GM18505 (cell line): ENCODE results near the gene TCEA2.

Source experiments
- ATAC-seq: cut with Tn5 transposase; IDR thresholded peaks from one replicate; pipeline ENCODE4 v1.9.1; 2021; ENCODE audit not compliant: unreplicated experiment
- POLR2A ChIP-seq: IDR thresholded peaks from 4 replicates; pipeline ENCODE4 v1.6.1; 2011; ENCODE audit warnings: borderline replicate concordance; ENCODE audit not compliant: insufficient read depth, insufficient read length; ENCODE audit errors: extremely low read depth

TCEA2 gene

DNA sequence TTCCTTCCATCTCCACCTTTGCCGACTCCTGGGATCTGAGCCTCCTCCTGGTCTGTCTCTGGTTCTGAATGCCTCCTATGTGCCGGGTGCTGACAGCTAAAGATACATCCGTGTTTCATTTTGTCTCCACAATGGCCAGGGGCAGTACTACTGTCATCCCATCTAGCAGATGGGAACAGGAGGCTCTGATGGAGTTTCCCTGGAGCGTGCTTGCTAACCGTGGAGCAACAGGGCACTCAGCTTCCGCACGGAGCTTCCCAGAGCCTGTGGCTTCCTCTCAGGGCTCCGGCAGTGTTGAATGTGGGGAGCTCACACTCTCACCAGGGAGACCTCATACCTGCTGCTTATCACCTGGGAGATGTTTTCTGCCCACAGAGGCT is 56.3 kb downstream of the TCEA2 start:
- no peak for TF ChIP-seq POLR2A
- ATAC-seq: no peak

DNA sequence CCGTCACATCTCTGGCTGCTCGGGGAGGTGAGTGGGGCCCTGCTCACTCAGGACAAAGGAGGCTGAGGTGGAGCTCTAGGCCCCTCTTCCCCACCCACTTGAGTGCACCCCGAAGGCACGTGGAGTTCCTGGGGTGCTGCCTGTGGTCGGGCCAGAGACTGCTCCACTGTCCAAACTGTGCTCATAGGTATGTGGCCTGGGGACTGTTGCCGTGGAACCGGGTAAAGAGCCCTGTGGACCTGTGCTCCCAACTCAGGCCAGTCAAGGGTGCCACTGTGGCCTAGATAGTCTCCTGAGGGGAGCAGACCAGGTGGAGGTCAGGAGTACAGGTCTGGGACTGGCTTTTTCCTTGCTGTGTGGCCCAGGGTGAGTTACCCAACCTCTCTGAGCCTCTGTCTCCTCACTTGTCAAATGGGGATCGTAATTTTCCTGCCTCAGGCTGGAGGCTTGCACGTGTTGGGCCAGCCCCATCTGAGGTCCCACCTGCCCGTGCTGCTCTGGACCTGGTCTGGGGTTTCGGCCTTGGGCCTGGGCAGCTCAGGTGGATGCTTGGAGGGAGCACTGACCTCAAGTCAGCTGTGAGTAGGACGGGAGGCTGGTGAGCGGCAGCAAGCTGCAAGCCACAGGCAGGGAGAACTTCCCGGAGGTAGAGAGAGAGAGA is 56.8 kb downstream of the TCEA2 start:
- no peak for ATAC-seq
- no peak for TF ChIP-seq POLR2A

DNA sequence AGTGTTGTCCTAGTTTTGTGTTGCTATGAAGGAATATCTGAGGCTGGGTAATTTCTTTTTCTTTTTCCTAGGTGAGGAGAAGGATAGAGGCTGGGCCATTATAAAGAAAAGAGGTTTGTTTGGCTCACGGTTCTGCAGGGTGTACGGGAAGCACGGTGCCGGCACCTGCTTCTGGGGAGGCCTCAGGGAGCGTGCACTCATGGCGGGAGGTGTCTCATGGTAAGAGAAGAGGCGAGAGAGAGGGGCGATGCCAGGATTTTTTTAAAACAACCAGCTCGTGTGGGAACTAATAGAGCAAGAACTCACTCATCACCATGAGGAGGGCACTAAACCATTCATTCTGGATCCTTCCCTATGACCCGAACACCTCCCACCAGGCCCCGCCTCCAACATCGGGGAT is 58.6 kb downstream of the TCEA2 start:
- ATAC-seq: no peak
- TF ChIP-seq POLR2A: no peak
